Spinal cord (tissue), 10 donors: ENCODE results near the gene MRPS22. TPM values are rescaled to one million over a fixed set of nuclear protein-coding genes. Genes with fewer than 3 reads are reported as not detected.

Experiments used
- DNase-seq, 6 donors: peaks; one replicate each; pipeline versions ENCODE4 v3.0.0 to v3.0.0-alpha.2; 2013 to 2015; ENCODE audit warnings: low spot score in 6 of 6, low read depth in 4 of 6
- H3K27ac ChIP-seq: one replicate; pipeline ENCODE4 v1.5.1; 2013; ENCODE audit warnings: low read depth, low read length, control low read depth
- H3K27me3 ChIP-seq: one replicate; pipeline ENCODE4 v1.6.1; 2013; ENCODE audit warnings: low read length; ENCODE audit not compliant: control insufficient read depth, insufficient read depth
- H3K36me3 ChIP-seq: one replicate; pipeline ENCODE4 v1.6.1; 2013; ENCODE audit warnings: low read length; ENCODE audit not compliant: control insufficient read depth, insufficient read depth
- H3K4me1 ChIP-seq: one replicate; pipeline ENCODE4 v1.6.1; 2013; ENCODE audit warnings: low read length; ENCODE audit not compliant: control insufficient read depth, insufficient read depth
- H3K4me3 ChIP-seq: one replicate; pipeline ENCODE4 v1.5.1; 2013; ENCODE audit warnings: low read depth, low read length, control low read depth
- H3K9me3 ChIP-seq: one replicate; pipeline ENCODE4 v1.6.1; 2013; ENCODE audit warnings: low read length; ENCODE audit not compliant: control insufficient read depth, insufficient read depth
- WGBS: methylation state at CpG from one replicate; pipeline ENCODE4 v1.1.5; 2013; ENCODE audit warnings: missing lambda C conversion rate; ENCODE audit not compliant: insufficient coverage; 5-methylcytosine and 5-hydroxymethylcytosine counted together
- polyA plus RNA-seq, 2 donors: library from polyadenylated mRNA; unstranded; fragments of 120-200 nt; gene quantifications; one replicate each; pipeline ENCODE4 v1.2.1, GENCODE V29; 2013; ENCODE audit not compliant: insufficient read length in 2 of 2
- total RNA-seq, 2 donors: library from RNA; depleted of rRNA in 1 of 2; stranded (reverse); fragments of 120-200 nt in 1 of 2; fragments of >200 nt in 1 of 2; gene quantifications; one replicate each; pipeline versions ENCODE4 v1.2.3 to v1.2.4, GENCODE V29; 2013 to 2014
- donor health status: healthy.

The MRPS22 gene
- total and polyA plus RNA-seq, 4 donors = 44.8 to 59.8 (median 55.9) TPM

GRCh38 chr3:139319428-139320402, 24.1 kb upstream of the MRPS22 start:
- no peaks in the 10 kb centered on the region for H3K36me3 ChIP-seq
- no peak overlapping the region for H3K27ac ChIP-seq
- no peaks in the 10 kb centered on the region for H3K9me3 ChIP-seq
- DNase-seq = peak in 2 of 6 donors; percentile 12 to 27
- peaks cover 4% of the 10 kb centered on the region for H3K4me1 ChIP-seq
- no peaks in the 10 kb centered on the region for H3K27me3 ChIP-seq
- WGBS = 55% methylated on average over 10 of the region's 10 CpGs
- H3K4me3 ChIP-seq = no peak overlapping the region

- no peak overlapping the region for H3K4me3 ChIP-seq
- WGBS = 81% methylated on average over 3 of the region's 8 CpGs
- no peaks in the 10 kb centered on the region for H3K27me3 ChIP-seq
- H3K9me3 ChIP-seq = no peaks in the 10 kb centered on the region
- DNase-seq = no peak
- peaks cover 4% of the 10 kb centered on the region for H3K4me1 ChIP-seq
- H3K27ac ChIP-seq = no peak overlapping the region
- no peaks in the 10 kb centered on the region for H3K36me3 ChIP-seq
Measured at GRCh38 chr3:139320551-139321309, 23.1 kb upstream of the MRPS22 start.

- DNase-seq = no peak
- no peaks in the 10 kb centered on the region for H3K27me3 ChIP-seq
- no peaks in the 10 kb centered on the region for H3K36me3 ChIP-seq
- H3K9me3 ChIP-seq = no peaks in the 10 kb centered on the region
- no peak overlapping the region for H3K27ac ChIP-seq
- no peak overlapping the region for H3K4me3 ChIP-seq
- peaks cover 6% of the 10 kb centered on the region for H3K4me1 ChIP-seq
- WGBS = 80% methylated on average over 4 of the region's 5 CpGs
Measured at GRCh38 chr3:139322346-139322745, 21.5 kb upstream of the MRPS22 start.

GRCh38 chr3:139323146-139323545, 20.7 kb upstream of the MRPS22 start:
- Histone ChIP-seq H3K36me3 (no peaks in the 10 kb centered on the region), H3K27ac (no peak overlapping the region), H3K9me3 (no peaks in the 10 kb centered on the region), H3K4me1 (peaks cover 6% of the 10 kb centered on the region), H3K27me3 (no peaks in the 10 kb centered on the region), H3K4me3 (no peak overlapping the region)
- 84% methylated on average over 5 of the region's 7 CpGs for WGBS
- no peak for DNase-seq

- H3K9me3 ChIP-seq = no peaks in the 10 kb centered on the region
- no peaks in the 10 kb centered on the region for H3K36me3 ChIP-seq
- no peak overlapping the region for H3K4me3 ChIP-seq
- H3K27ac ChIP-seq = no peak overlapping the region
- DNase-seq = no peak
- WGBS = 67% methylated on average over 5 of the region's 5 CpGs
- no peaks in the 10 kb centered on the region for H3K27me3 ChIP-seq
- peaks cover 11% of the 10 kb centered on the region for H3K4me1 ChIP-seq
Measured at GRCh38 chr3:139324456-139324855, 19.4 kb upstream of the MRPS22 start.

DNA sequence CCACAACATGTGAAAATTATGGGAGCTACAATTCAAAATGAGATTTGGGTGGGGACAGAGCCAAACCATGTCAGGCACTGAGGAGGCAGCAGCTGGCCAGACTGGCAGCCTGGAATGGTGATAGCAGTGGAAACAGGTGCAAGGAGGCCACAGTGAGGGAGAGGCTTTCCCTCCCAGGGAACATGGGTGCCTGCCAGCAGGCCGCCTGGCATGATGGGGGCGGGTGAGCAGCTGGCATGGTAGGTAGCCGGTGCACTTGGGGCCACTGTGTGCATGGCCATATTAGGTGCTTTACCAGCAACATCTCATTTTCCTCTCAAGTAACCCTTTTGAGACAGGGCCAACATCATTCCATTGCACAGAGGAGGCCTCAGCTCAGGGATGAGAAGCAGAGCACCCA, 18.3 kb upstream of the MRPS22 start:
- WGBS = 89% methylated on average over 3 of the region's 3 CpGs
- Histone ChIP-seq H3K4me1 (peaks cover 9% of the 10 kb centered on the region), H3K9me3 (no peaks in the 10 kb centered on the region), H3K27ac (no peak overlapping the region), H3K4me3 (no peak overlapping the region), H3K27me3 (peaks cover 8% of the 10 kb centered on the region), H3K36me3 (no peaks in the 10 kb centered on the region)
- no peak for DNase-seq

GRCh38 chr3:139326131-139326530, 17.7 kb upstream of the MRPS22 start:
- no peak for DNase-seq
- Histone ChIP-seq H3K27me3 (peaks cover 10% of the 10 kb centered on the region), H3K4me3 (no peak overlapping the region), H3K27ac (no peak overlapping the region), H3K36me3 (no peaks in the 10 kb centered on the region), H3K4me1 (peaks cover 9% of the 10 kb centered on the region), H3K9me3 (no peaks in the 10 kb centered on the region)
- WGBS = 64% methylated on average over 1 of the region's 5 CpGs

GRCh38 chr3:139326707-139327106, 17.1 kb upstream of the MRPS22 start:
- Histone ChIP-seq H3K27me3 (peaks cover 10% of the 10 kb centered on the region), H3K36me3 (no peaks in the 10 kb centered on the region), H3K9me3 (no peaks in the 10 kb centered on the region), H3K27ac (no peak overlapping the region), H3K4me1 (peaks cover 9% of the 10 kb centered on the region), H3K4me3 (no peak overlapping the region)
- 86% methylated on average over 2 of the region's 4 CpGs for WGBS
- DNase-seq = no peak

- no peak for DNase-seq
- Histone ChIP-seq H3K27me3 (peaks cover 12% of the 10 kb centered on the region), H3K36me3 (no peaks in the 10 kb centered on the region), H3K9me3 (no peaks in the 10 kb centered on the region), H3K4me3 (no peak overlapping the region), H3K4me1 (peaks cover 9% of the 10 kb centered on the region), H3K27ac (no peak overlapping the region)
- WGBS = 74% methylated on average over 3 of the region's 5 CpGs
Measured at GRCh38 chr3:139327231-139327630, 16.6 kb upstream of the MRPS22 start.
